ENCODE measurements around the gene PPP2R2C. TPM values are rescaled to one million over a fixed set of nuclear protein-coding genes. Genes with fewer than 3 reads are reported as not detected.

The PPP2R2C gene
- polyA plus RNA-seq, 1 of the 3 experiments (the other 2 are of a cell fraction) = 0.21 TPM

DNA sequence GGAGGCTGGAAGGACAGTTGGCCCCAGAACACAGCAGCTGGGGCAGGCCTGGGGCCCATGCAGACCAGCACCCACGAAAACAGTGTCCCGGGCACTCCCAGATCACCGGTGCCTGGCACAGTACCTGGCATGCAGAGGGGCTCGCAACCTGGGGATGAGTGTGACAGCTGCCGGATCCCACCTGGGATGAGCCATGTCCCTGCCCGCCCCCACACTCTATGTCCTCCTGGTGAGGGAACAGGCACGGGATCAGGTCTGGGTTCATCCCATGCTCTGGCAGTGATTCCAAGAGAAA is 22.8 kb upstream of the PPP2R2C start:
- Histone ChIP-seq H3K9ac (no peak overlapping the region), H3K4me2 (no peak overlapping the region), H3F3A (replicated peaks; ENCODE audit: insufficient read depth) (no peaks in the 10 kb centered on the region), H2AFZ (ENCODE audit: low read depth) (no peak overlapping the region), H3K4me1 (ENCODE audit: control insufficient read depth in 1 of 2, insufficient read depth in 2 of 2, low read depth in 1 of 2, low read length in 1 of 2) (no peaks in the 10 kb centered on the region), H3K36me3 (replicated peaks in 1 of 2; ENCODE audit: control insufficient read depth in 1 of 2, insufficient read depth in 2 of 2, low read length in 1 of 2) (no peaks in the 10 kb centered on the region), H3K79me2 (ENCODE audit: insufficient read depth) (no peaks in the 10 kb centered on the region), H3K9me3 (no peaks in the 10 kb centered on the region), H3K4me3 (ENCODE audit: low read depth in 2 of 2, low read length in 1 of 2) (no peak overlapping the region), H3K9me2 (no peaks in the 10 kb centered on the region), H3K27ac (ENCODE audit: low read depth in 2 of 2, low read length in 1 of 2) (no peak overlapping the region), H3K27me3 (ENCODE audit: insufficient read depth) (no peaks in the 10 kb centered on the region), H4K20me1 (ENCODE audit: insufficient read depth) (no peaks in the 10 kb centered on the region)
- POLR2A ChIA-PET = no interaction called here
- DNase-seq = no peak
- TF ChIP-seq FOXJ3 (CRISPR knock-in tag; IDR thresholded peaks at IDR 0.05) = no peak
- TF ChIP-seq, protein P1, sequence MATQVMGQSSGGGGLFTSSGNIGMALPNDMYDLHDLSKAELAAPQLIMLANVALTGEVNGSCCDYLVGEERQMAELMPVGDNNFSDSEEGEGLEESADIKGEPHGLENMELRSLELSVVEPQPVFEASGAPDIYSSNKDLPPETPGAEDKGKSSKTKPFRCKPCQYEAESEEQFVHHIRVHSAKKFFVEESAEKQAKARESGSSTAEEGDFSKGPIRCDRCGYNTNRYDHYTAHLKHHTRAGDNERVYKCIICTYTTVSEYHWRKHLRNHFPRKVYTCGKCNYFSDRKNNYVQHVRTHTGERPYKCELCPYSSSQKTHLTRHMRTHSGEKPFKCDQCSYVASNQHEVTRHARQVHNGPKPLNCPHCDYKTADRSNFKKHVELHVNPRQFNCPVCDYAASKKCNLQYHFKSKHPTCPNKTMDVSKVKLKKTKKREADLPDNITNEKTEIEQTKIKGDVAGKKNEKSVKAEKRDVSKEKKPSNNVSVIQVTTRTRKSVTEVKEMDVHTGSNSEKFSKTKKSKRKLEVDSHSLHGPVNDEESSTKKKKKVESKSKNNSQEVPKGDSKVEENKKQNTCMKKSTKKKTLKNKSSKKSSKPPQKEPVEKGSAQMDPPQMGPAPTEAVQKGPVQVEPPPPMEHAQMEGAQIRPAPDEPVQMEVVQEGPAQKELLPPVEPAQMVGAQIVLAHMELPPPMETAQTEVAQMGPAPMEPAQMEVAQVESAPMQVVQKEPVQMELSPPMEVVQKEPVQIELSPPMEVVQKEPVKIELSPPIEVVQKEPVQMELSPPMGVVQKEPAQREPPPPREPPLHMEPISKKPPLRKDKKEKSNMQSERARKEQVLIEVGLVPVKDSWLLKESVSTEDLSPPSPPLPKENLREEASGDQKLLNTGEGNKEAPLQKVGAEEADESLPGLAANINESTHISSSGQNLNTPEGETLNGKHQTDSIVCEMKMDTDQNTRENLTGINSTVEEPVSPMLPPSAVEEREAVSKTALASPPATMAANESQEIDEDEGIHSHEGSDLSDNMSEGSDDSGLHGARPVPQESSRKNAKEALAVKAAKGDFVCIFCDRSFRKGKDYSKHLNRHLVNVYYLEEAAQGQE (IDR thresholded peaks at IDR 0.05; ENCODE audit: low read depth, low read length) = no peak
- WGBS (ENCODE audit: low lambda C conversion rate) = 39% methylated on average over 3 of the region's 7 CpGs
- CTCF ChIA-PET = interaction anchor here (1.2 kb wide), 1 partner anchor 53 kb away, joined by 3 read pairs; no protein-coding TSS in a partner anchor

DNA sequence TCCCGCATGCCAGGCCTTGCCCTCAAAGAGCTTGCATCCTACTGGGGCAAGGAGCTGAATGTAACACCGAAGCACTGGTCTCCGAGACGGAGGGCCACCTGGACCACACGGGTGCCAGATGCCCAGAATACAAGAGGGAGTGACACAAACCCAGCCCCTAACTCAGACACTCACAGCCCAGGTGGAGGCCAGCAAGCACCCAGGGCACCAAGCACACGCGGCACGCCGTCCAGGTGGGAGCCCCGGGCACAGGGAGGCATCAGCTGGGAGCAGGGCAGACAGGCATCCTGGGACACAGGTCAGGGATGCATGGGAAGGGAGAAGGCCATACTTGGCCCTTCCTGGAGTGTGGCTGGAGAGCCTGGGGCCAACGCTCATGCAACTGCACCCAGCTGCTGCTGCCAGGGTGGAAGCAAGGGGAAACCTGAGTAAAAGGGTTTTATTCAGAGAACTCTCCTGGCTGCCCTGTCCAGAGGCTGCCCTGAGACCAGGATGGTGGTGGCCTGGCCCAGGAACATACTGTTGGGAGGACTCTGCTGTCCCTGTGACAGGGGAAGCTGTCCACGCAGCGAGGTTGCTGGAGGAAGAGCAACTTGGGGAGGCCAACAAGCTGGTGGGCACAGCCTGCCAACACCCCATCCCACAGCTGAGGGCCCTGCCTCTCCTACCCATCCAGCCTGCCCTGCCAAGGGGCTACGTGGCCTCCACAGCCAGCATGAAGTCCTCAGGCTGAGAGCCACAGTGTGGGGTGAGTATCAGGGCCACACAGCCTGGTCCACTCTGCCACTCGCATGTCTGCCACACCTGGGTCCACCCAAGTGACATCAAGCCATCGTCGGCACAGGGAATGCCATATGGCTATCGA is 22.2 kb upstream of the PPP2R2C start:
- H3F3A ChIP-seq (replicated peaks; ENCODE audit: insufficient read depth) = no peaks in the 10 kb centered on the region
- ChIA-PET POLR2A (no interaction called here), CTCF (interaction anchor here (1.2 to 1.5 kb wide), 2 partner anchors 53 to 54 kb away, joined by 3 to 12 read pairs; no protein-coding TSS in a partner anchor)
- no peaks in the 10 kb centered on the region for H3K4me1 ChIP-seq (ENCODE audit: control insufficient read depth in 1 of 2, insufficient read depth in 2 of 2, low read depth in 1 of 2, low read length in 1 of 2)
- no peak for DNase-seq
- H3K4me2 ChIP-seq = no peak overlapping the region
- 61% methylated on average over 18 of the region's 18 CpGs for WGBS (ENCODE audit: low lambda C conversion rate)
- H4K20me1 ChIP-seq (ENCODE audit: insufficient read depth) = no peaks in the 10 kb centered on the region
- H2AFZ ChIP-seq (ENCODE audit: low read depth) = no peak overlapping the region
- no peak overlapping the region for H3K4me3 ChIP-seq (ENCODE audit: low read depth in 2 of 2, low read length in 1 of 2)
- TF ChIP-seq CHD2 (IDR thresholded peaks at IDR 0.05; ENCODE audit: low read length, partially characterized antibody) (no peak), NFIC (IDR thresholded peaks at IDR 0.05; ENCODE audit: borderline replicate concordance) (no peak), JUND (IDR thresholded peaks at IDR 0.05) (no peak), RXRA (IDR thresholded peaks at IDR 0.05; ENCODE audit: borderline replicate concordance, low read depth) (no peak), EZH2phosphoT487 (IDR thresholded peaks at IDR 0.05; ENCODE audit: borderline replicate concordance, low read depth) (no peak), GABPA (IDR thresholded peaks at IDR 0.05; ENCODE audit: low read depth) (no peak), YY1 (IDR thresholded peaks at IDR 0.05; ENCODE audit: low read depth) (no peak), RFX5 (IDR thresholded peaks at IDR 0.05; ENCODE audit: low read length) (no peak)
- TF ChIP-seq, protein P2, sequence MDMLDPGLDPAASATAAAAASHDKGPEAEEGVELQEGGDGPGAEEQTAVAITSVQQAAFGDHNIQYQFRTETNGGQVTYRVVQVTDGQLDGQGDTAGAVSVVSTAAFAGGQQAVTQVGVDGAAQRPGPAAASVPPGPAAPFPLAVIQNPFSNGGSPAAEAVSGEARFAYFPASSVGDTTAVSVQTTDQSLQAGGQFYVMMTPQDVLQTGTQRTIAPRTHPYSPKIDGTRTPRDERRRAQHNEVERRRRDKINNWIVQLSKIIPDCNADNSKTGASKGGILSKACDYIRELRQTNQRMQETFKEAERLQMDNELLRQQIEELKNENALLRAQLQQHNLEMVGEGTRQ (IDR thresholded peaks at IDR 0.05; ENCODE audit: borderline replicate concordance, low read depth, low read length) = no peak
- no peaks in the 10 kb centered on the region for H3K9me2 ChIP-seq
- no peaks in the 10 kb centered on the region for H3K79me2 ChIP-seq (ENCODE audit: insufficient read depth)
- no peak overlapping the region for H3K27ac ChIP-seq (ENCODE audit: low read depth in 2 of 2, low read length in 1 of 2)
- H3K27me3 ChIP-seq (ENCODE audit: insufficient read depth) = no peaks in the 10 kb centered on the region
- H3K9me3 ChIP-seq = no peaks in the 10 kb centered on the region
- no peak overlapping the region for H3K9ac ChIP-seq
- H3K36me3 ChIP-seq (replicated peaks in 1 of 2; ENCODE audit: control insufficient read depth in 1 of 2, insufficient read depth in 2 of 2, low read length in 1 of 2) = no peaks in the 10 kb centered on the region

All from SK-N-SH (cell line).